GM19193 (cell line): ENCODE results near the gene XRCC3.

Experiments
- POLR2A ChIP-seq: IDR thresholded peaks from 4 replicates; pipeline ENCODE4 v1.6.1; 2011; ENCODE audit not compliant: insufficient read depth, insufficient read length; ENCODE audit errors: extremely low read depth

Gene XRCC3

GRCh38 chr14:103742499-103743255 is 27.4 kb upstream of the XRCC3 start:
- no peak for TF ChIP-seq POLR2A

- no peak for TF ChIP-seq POLR2A
Measured at GRCh38 chr14:103741876-103742275, 26.6 kb upstream of the XRCC3 start.

- no peak for TF ChIP-seq POLR2A
Measured at GRCh38 chr14:103740991-103741689, 25.9 kb upstream of the XRCC3 start.

- TF ChIP-seq POLR2A = no peak
Measured at GRCh38 chr14:103739793-103740501, 24.7 kb upstream of the XRCC3 start.

GRCh38 chr14:103739466-103739792 is 24.2 kb upstream of the XRCC3 start:
- TF ChIP-seq POLR2A = no peak

GRCh38 chr14:103738701-103739451 is 23.6 kb upstream of the XRCC3 start:
- TF ChIP-seq POLR2A = no peak

- no peak for TF ChIP-seq POLR2A
Measured at GRCh38 chr14:103738166-103738565, 22.9 kb upstream of the XRCC3 start.

GRCh38 chr14:103737432-103738045 is 22.3 kb upstream of the XRCC3 start:
- no peak for TF ChIP-seq POLR2A

- TF ChIP-seq POLR2A = no peak
Measured at GRCh38 chr14:103736546-103737431, 21.5 kb upstream of the XRCC3 start.

- TF ChIP-seq POLR2A = no peak
Measured at GRCh38 chr14:103735815-103736545, 20.7 kb upstream of the XRCC3 start.

GRCh38 chr14:103735439-103735814 is 20.2 kb upstream of the XRCC3 start:
- no peak for TF ChIP-seq POLR2A

GRCh38 chr14:103735022-103735421 is 19.8 kb upstream of the XRCC3 start:
- TF ChIP-seq POLR2A = no peak

- no peak for TF ChIP-seq POLR2A
Measured at GRCh38 chr14:103734081-103734888, 19.0 kb upstream of the XRCC3 start.

GRCh38 chr14:103733651-103734050 is 18.4 kb upstream of the XRCC3 start:
- no peak for TF ChIP-seq POLR2A
